ENCODE data around the gene USP21.

DNA sequence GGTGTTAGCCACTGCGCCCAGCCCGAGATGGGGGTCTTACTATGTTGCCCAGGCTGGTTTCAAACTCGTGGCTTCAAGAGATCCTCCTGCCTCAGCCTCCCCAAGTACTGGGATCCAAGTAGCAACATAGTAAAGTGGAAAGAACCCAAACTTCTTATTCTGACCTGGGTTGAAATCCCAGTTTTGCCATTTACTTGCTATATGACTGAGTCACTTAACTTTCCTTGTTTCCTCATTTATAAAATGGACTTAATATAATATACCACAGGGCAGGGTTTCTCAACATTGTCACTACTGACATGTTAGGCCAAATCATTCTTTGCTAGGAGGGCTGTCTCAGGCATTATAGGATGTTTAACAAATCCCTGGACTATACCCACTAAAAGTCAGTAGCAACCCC, 48.2 kb upstream of the USP21 start:
- TF ChIP-seq EZH2 (IDR thresholded peaks at IDR 0.05; ENCODE audit: borderline replicate concordance, insufficient read depth, low read length, poor library complexity, severe bottlenecking) (no peak), EP300 (conservative IDR thresholded peaks at IDR 0.05; ENCODE audit: poor library complexity, severe bottlenecking) (no peak), MXI1 (conservative IDR thresholded peaks at IDR 0.05; ENCODE audit: poor library complexity, severe bottlenecking) (no peak)
- TF ChIP-seq, protein P1, sequence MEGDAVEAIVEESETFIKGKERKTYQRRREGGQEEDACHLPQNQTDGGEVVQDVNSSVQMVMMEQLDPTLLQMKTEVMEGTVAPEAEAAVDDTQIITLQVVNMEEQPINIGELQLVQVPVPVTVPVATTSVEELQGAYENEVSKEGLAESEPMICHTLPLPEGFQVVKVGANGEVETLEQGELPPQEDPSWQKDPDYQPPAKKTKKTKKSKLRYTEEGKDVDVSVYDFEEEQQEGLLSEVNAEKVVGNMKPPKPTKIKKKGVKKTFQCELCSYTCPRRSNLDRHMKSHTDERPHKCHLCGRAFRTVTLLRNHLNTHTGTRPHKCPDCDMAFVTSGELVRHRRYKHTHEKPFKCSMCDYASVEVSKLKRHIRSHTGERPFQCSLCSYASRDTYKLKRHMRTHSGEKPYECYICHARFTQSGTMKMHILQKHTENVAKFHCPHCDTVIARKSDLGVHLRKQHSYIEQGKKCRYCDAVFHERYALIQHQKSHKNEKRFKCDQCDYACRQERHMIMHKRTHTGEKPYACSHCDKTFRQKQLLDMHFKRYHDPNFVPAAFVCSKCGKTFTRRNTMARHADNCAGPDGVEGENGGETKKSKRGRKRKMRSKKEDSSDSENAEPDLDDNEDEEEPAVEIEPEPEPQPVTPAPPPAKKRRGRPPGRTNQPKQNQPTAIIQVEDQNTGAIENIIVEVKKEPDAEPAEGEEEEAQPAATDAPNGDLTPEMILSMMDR (IDR thresholded peaks at IDR 0.05; ENCODE audit: poor library complexity, severe bottlenecking) = no peak

Data from neural cell (in vitro differentiated cells).